GM19099 (cell line): ENCODE results near the gene ANXA3.

Experiments used
- POLR2A ChIP-seq: IDR thresholded peaks from 3 replicates; pipeline ENCODE4 v1.6.1; 2011; ENCODE audit warnings: low read depth; ENCODE audit not compliant: insufficient read length; ENCODE audit errors: extremely low read depth

ANXA3 gene, protein sequence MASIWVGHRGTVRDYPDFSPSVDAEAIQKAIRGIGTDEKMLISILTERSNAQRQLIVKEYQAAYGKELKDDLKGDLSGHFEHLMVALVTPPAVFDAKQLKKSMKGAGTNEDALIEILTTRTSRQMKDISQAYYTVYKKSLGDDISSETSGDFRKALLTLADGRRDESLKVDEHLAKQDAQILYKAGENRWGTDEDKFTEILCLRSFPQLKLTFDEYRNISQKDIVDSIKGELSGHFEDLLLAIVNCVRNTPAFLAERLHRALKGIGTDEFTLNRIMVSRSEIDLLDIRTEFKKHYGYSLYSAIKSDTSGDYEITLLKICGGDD

DNA sequence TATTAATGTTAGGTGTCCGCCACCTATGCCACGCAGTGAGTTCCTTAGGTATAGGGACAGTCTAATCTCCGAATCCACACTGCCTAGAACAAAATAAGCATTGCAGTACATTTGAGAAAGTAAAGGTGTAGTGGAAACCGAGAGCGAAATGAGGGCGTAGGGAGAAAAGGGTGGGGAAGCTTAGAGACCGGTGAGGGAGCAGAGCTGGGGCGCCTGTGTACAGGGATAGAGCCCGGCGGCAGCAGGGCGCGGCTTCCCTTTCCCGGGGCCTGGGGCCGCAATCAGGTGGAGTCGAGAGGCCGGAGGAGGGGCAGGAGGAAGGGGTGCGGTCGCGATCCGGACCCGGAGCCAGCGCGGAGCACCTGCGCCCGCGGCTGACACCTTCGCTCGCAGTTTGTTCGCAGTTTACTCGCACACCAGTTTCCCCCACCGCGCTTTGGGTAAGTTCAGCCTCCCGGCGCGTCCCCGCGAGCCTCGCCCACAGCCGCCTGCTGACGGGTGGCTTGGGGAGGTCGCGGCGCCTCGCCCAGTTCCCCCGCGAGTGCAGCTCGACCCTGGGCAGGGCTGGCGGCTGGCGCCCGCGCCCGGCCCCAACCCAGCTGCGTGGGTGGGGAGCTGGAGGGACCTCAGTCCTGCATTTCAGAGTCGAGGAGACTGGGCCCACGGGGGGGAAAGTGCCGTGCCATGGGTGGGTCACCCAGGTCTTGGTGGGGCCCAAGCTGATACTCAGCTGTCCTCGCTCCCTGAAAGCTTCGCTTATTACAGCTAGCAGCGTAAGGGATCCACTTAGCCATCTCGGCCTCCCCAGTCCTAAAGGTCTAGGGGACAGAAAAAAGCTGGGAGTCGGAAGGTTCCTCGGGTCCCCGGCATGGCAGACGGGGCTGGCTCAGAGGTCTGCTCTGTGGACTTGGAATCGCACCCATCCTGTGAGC lies at the start of gene ANXA3:
Gene ANXA3 (plus strand): TSS at position 351 of the 932 bp plus-strand sequence. CDS start 2,704 bp downstream, outside the sequence.
- TF ChIP-seq POLR2A, result no peak

DNA sequence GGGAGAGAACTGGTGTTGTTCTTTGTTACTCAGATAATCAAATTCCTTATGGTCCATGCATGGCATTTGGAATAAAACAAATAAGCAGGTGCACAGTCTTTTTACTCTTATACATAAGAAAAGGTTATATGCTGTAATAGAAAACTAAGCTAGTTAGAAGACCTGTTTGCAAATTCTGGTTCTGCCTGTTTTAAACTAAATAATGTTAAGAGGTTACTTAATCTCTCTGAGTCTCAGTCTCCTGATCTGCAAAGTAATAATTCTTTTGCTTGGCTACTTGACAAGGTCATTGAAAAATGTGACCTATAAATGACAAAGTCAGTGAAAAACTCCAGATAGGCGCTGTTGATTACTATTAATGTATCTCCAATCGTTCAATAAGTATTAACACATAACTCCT lies 42.5 kb upstream of the ANXA3 start:
- no peak for TF ChIP-seq POLR2A

DNA sequence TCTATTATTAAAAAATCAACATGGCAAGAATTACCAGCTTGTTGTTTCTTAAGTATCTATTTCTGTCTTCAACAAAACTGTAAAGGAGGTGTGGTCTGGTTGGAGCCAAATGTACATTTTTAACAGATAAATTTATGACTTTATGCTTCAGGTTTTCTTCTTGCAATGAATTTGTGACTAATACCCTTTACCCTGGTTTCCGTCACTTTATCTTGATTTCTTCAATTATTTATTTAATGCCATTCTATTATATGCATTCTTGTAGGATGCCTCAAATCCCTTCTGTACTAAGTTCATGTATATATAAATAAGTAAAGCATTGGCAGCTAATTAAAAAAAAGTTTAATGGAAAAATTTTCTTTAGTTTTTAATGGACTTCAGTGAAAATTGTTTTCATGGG lies 41.5 kb upstream of the ANXA3 start:
- no peak for TF ChIP-seq POLR2A

DNA sequence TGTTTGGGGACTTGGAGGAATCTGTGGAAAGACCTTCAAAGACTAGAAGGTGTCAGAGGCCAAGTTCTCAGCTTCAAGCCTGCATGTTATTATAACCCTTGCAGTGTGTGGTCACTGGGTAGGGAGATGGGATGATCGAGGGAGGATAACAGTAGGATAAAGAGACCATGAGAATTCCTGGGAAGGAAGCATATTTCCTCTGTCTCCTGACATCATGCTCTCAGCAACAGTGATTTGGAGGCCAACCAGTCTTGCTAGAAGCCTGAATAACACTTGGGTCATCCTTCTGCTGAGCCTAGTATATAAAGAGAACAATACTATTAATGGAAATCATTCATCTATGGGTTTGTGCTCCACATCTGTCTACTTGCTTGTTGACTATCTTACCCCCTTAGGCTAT lies 40.9 kb upstream of the ANXA3 start:
- TF ChIP-seq POLR2A, result no peak

DNA sequence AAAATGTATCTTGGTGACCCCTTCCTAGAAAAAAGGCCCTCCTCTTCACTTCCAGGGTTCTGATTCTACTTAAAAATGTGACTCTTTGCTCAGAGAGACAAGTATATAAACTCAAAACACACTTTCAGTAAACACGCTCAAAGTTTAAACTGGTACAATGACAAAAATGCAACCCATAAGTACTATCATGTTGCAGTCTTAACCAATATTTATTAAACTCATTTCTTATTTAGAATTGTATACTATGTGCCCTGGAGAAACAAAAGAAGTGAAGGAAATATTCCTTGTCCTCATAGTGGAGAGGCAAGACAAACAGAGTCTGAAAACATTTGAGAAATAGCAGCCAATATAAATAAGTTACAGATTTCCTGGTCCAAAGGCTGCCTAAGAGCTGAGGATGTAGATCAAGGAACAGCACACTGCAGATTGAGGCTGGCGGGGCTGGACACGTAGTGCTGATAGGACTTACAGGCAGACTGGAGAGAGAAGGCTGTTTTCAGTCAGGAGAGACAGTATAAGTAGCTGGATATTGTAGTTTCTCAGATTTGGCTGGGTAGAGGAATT lies 39.1 kb upstream of the ANXA3 start:
- no peak for TF ChIP-seq POLR2A

DNA sequence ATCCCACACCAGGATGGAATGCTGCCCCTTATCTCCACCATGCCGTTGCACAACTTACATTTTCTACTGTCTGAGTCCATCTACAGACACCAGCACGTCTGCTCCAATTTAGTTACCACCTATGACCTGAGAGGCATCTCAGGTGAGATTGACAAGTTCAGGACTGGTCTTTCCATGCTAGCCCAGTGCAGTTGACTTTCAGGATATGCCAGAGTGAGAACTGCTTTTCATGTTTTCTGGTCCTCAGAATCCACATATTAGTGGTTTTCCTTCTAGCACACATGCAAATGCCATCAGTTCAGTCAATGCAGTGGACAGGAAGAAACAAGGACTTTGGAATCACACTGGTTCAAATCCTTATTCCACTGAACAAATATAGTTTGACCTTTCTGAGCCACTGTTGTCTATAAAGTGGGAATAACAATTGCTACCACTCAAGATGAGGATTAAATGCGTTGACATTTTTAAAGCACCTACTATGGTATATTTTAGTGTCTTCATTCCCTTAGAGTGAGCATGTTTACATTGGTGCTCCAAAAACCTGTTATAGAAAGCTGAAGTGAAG lies 38.1 kb upstream of the ANXA3 start:
- no peak for TF ChIP-seq POLR2A

DNA sequence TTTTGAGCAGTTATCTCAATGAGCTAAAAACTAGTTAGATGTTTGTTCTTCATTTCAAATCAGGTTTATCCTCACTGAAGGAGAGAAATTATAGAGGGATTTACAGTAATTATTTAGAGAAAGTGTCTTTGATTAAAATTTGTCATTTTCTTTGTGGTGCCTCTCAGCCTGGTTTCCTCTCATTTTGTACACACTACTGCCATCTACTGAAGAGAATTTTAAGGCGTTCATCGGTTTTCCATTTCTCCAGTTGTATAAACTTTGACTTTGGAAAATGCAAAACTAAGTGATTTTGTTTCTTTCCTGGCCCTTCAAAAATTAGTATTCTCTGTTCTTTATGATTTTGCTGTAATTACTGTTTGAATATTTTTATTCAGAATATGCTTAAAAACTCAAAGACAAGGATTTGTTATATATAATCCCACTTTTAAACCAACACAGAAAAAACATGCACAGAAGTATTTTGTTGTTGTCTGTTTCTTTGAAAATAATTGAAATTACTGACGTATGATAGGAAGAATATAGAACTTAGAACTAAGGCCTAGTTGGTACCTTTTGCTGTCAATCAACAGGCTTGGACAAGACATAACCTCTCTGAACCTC lies 34.4 kb upstream of the ANXA3 start:
- TF ChIP-seq POLR2A, result no peak

DNA sequence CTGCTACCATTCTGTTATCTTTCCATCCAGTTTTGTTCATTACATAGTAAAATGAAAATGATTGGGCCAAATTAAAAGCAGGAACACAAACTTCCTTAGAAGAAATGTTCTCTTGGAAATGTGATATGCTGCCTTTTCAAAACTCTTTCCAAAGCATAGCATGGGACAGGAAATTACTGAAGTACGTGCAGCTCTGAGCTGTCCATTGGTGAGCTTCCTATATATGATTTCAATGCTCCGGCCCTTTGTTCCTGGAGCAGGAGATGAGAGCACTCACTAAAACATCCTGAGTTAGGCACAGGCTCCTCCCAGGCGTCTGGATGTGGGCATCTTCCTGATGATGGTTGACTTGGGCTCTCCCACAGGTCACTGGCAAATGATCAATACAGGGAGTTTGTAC lies 33.0 kb upstream of the ANXA3 start:
- no peak for TF ChIP-seq POLR2A

DNA sequence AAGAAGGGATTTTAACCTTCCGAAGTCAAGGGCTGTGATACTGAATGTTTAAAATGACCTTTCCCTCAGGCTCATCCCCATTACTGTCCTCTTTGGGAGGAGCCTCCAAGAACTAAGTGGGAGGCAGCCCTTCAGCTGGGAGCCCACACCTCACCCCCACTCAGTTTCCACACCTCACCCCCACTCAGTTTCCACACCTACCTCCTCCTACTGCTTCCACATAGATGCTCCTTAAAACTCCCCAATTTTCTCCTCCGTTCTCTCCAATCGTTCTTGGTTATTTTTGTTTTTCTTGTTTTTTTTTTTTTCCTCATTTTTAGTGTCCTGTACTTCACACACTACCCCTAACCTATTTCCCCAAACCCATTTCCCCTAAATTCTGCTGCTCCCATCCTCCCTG lies 31.6 kb upstream of the ANXA3 start:
- no peak for TF ChIP-seq POLR2A

DNA sequence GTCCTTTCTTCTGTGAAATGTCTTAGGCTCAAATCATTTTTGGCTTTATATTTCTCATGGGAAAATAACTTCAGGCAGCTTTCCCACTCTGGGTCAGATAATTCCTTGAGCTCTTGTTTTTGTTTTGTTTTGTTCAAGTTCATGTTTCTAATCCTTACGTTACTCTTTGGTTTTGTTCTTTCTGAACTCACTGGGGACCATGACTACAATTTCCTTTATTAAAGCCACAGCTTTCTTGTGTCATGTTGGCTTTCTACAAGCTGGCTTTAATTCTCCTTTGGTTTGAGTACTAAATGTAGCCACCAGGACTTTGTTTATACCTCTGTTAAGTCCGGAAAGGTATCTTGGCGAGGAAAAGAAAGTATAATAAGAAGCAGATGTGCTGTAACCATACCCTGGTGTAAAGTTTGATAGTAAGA lies 30.8 kb upstream of the ANXA3 start:
- no peak for TF ChIP-seq POLR2A

DNA sequence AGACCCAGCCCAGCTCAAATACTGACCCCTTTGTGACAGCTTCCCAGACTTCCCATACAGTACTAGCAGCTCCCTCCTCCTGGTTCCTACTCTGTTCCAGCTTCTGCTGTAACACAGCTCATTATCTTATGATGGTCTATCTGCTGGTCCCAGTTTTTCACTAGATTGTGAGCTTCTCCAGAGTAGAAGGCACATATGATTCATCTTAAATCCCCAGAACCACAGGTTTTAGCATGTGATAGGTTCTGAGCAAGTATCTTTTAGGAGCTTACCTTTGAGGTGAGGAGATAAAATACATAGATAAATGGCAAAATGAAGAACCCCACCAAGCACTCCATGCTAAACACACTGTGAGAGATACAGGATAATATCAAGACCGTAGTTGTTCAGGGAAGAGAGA lies 27.6 kb upstream of the ANXA3 start:
- no peak for TF ChIP-seq POLR2A

DNA sequence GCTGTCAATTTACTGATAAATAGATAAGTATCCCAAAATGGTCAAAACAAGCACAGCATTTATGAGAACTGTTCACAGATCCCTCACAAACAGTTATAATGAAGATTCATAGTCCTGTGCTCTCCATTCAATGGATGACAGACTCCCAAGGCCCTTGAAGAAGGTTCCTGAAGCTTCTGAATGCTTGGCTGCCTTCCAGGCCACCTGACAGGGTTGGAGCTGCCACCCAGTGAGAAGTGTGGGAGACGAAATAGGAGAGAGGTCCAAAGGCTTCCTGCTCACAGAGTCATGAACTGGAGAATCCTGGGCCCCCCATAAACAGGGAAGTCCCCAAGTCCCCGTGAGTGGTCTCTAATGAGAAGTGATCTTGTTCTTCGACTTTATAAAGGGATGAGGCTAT lies 26.0 kb upstream of the ANXA3 start:
- TF ChIP-seq POLR2A, result no peak

DNA sequence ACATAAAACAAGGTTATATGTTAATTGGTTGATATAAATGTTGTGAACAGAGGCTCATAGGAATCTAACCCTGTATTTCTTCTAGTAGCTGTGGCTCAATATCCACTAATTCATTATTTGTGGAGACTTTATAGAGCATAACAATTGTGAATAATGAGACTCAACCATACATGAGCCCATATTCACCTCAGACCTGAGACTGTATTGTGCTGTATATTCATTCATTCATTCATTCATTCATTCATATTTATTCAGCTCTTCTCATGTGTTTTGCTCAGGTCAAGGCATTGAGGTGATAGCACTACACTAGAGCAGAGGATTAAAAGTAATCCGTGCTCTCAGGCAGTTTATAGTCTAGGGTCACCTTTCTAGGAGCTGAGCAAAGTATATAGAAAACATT lies 24.5 kb upstream of the ANXA3 start:
- no peak for TF ChIP-seq POLR2A

DNA sequence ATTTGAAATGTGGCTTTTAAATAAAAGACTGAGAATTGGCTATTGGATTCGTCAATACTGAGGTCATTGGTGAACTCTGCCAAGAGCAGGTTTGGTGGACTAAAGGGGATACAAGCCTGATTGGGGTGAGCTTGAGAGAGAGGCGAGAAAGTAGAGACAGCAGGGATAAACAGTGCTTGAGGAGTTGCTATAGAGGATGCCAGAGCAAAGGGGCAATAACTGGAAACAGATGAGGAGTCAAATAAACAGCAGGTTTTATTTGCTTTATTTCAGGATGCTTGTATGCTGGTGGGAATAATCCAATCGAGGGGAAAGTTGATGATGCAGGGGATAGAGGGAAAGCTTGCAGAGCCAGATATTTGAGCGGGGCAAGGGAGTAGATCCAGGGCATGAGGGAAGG lies 24.0 kb upstream of the ANXA3 start:
- no peak for TF ChIP-seq POLR2A

DNA sequence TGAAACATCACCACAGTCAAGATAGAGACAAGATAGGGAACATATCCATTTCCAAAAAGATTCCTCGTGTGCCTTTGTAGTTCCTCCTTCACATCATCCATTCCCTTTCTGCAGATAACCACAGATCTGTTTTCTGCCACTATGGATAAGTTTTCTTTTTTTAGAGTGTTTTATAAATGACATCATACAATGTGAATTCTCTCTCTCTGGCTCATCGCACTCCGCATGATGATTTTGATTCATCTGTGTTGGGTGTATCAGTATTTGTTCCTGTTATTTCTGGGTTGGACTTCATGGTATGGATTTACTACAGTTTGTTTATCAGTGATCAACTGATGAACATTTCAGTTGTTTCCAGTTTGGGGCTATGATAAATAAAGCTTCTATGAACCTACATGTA lies 23.2 kb upstream of the ANXA3 start:
- TF ChIP-seq POLR2A, result no peak
